HG02623 (cell line): ENCODE measurements around the gene ZNF428.
A peak's percentile ranks its signal among the peaks of the same experiment; 100 is the strongest.
"Not testable (repeated sequence)": the region's sequence is repeated elsewhere in the genome, so short reads cannot be mapped to it uniquely, and the experiment has no call there.

Experiments
- ATAC-seq: cut with Tn5 transposase; IDR thresholded peaks from one replicate; pipeline ENCODE4 v1.9.1; 2021; ENCODE audit warnings: moderate library complexity; ENCODE audit not compliant: unreplicated experiment

ZNF428 gene

GRCh38 chr19:43619262-43620060, at the start of gene ZNF428:
TSS of gene ZNF428 (minus strand) at chr19:43619629. CDS start at chr19:43614304, 5,325 bp downstream.
- peak; percentile 67 for ATAC-seq

- peak; percentile 76 for ATAC-seq
Measured at GRCh38 chr19:43668406-43669109, 49.1 kb upstream of the ZNF428 start.

GRCh38 chr19:43667876-43668405, 48.5 kb upstream of the ZNF428 start:
- ATAC-seq: no peak

- no peak for ATAC-seq
Measured at GRCh38 chr19:43667126-43667875, 47.9 kb upstream of the ZNF428 start.

- ATAC-seq: no peak
Measured at GRCh38 chr19:43664018-43664417, 44.6 kb upstream of the ZNF428 start.

GRCh38 chr19:43662487-43662886, 43.1 kb upstream of the ZNF428 start:
- ATAC-seq: no peak

GRCh38 chr19:43660971-43661360, 41.5 kb upstream of the ZNF428 start:
- ATAC-seq: no peak

- ATAC-seq: no peak
Measured at GRCh38 chr19:43660301-43660970, 41.0 kb upstream of the ZNF428 start.

GRCh38 chr19:43658494-43658893, 39.1 kb upstream of the ZNF428 start:
- ATAC-seq: no peak

GRCh38 chr19:43658001-43658400, 38.6 kb upstream of the ZNF428 start:
- no peak for ATAC-seq

- ATAC-seq: no peak
Measured at GRCh38 chr19:43656436-43656835, 37.0 kb upstream of the ZNF428 start.

GRCh38 chr19:43652546-43652874, 33.1 kb upstream of the ZNF428 start:
- ATAC-seq: no peak

GRCh38 chr19:43651758-43652545, 32.5 kb upstream of the ZNF428 start:
- no peak for ATAC-seq

- ATAC-seq: not testable (repeated sequence)
Measured at GRCh38 chr19:43650276-43650675, 30.8 kb upstream of the ZNF428 start.

- no peak for ATAC-seq
Measured at GRCh38 chr19:43649514-43649913, 30.1 kb upstream of the ZNF428 start.

GRCh38 chr19:43648633-43649032, 29.2 kb upstream of the ZNF428 start:
- no peak for ATAC-seq

- no peak for ATAC-seq
Measured at GRCh38 chr19:43644181-43644580, 24.8 kb upstream of the ZNF428 start.

GRCh38 chr19:43643326-43643725, 23.9 kb upstream of the ZNF428 start:
- no peak for ATAC-seq

- no peak for ATAC-seq
Measured at GRCh38 chr19:43642531-43642930, 23.1 kb upstream of the ZNF428 start.

GRCh38 chr19:43641333-43641732, 21.9 kb upstream of the ZNF428 start:
- no peak for ATAC-seq
